Fibroblast of lung (primary cell): ENCODE measurements around the gene ERICH4. TPM values are rescaled to one million over a fixed set of nuclear protein-coding genes. Genes with fewer than 3 reads are reported as not detected.

Experiments used
- DNase-seq, 2 donors: peaks; one replicate each; pipeline versions ENCODE4 v3.0.0 to v3.0.0-alpha.2; 2010; ENCODE audit warnings: low read depth in 2 of 2
- H2AFZ ChIP-seq: 2 replicates; pipeline ENCODE4 v1.5.1; 2012; ENCODE audit warnings: low read length, control low read depth, inconsistent platforms
- H3K27ac ChIP-seq: 2 replicates; pipeline ENCODE4 v1.5.1; 2011; ENCODE audit warnings: low read length, control low read depth; ENCODE audit not compliant: insufficient read depth
- H3K27me3 ChIP-seq: 2 replicates; pipeline ENCODE4 v1.5.1; 2011; ENCODE audit warnings: mild to moderate bottlenecking, low read length; ENCODE audit not compliant: control insufficient read depth, insufficient read depth
- H3K36me3 ChIP-seq: 2 replicates; pipeline ENCODE4 v1.5.1; 2011; ENCODE audit warnings: low read length; ENCODE audit not compliant: control insufficient read depth, insufficient read depth
- H3K4me1 ChIP-seq: 2 replicates; pipeline ENCODE4 v1.5.1; 2011; ENCODE audit warnings: low read length; ENCODE audit not compliant: control insufficient read depth, insufficient read depth; ENCODE audit errors: extremely low read depth
- H3K4me2 ChIP-seq: 2 replicates; pipeline ENCODE4 v1.5.1; 2011; ENCODE audit warnings: low read length, control low read depth; ENCODE audit not compliant: insufficient read depth; ENCODE audit errors: extremely low read depth
- H3K4me3 ChIP-seq, 4 experiments: fragments of 200-600 bp in 1 of 4; sonication (generic) in 1 of 4; replicated peaks in 1 of 4; 2 replicates each; pipeline ENCODE4 v1.5.1; 2011 to 2016; ENCODE audit warnings: low read length in 4 of 4, low read depth in 3 of 4, mild to moderate bottlenecking in 3 of 4, control low read depth in 2 of 4, inconsistent platforms in 1 of 4, mixed read lengths in 1 of 4; ENCODE audit not compliant: insufficient read depth in 1 of 4; ENCODE audit errors: control extremely low read depth in 1 of 4
- H3K79me2 ChIP-seq: 2 replicates; pipeline ENCODE4 v1.5.1; 2012; ENCODE audit warnings: mild to moderate bottlenecking, low read length, inconsistent platforms; ENCODE audit not compliant: control insufficient read depth, insufficient read depth
- H3K9ac ChIP-seq: 2 replicates; pipeline ENCODE4 v1.5.1; 2011; ENCODE audit warnings: mild to moderate bottlenecking, low read length, control low read depth; ENCODE audit not compliant: insufficient read depth
- H3K9me3 ChIP-seq: 2 replicates; pipeline ENCODE4 v1.5.1; 2012; ENCODE audit warnings: low read depth, low read length; ENCODE audit not compliant: control insufficient read depth, insufficient read depth
- H4K20me1 ChIP-seq: 2 replicates; pipeline ENCODE4 v1.5.1; 2011; ENCODE audit warnings: low read length; ENCODE audit not compliant: control insufficient read depth, insufficient read depth; ENCODE audit errors: extremely low read depth
- CTCF ChIP-seq, 2 donors: IDR thresholded peaks in 1 of 2; conservative IDR thresholded peaks in 1 of 2; 1 replicate in 1 of 2; 2 replicates in 1 of 2; pipeline ENCODE4 v1.5.1; 2011 to 2012; ENCODE audit warnings: low read length in 2 of 2, control low read depth in 1 of 2, inconsistent platforms in 1 of 2, low read depth in 1 of 2, mild to moderate bottlenecking in 1 of 2
- EZH2 ChIP-seq: IDR thresholded peaks from 2 replicates; pipeline ENCODE4 v1.5.1; 2012; ENCODE audit warnings: low read length, control low read depth, mild to moderate bottlenecking; ENCODE audit errors: missing control alignments
- polyA plus RNA-seq, 2 donors: library from polyadenylated mRNA; depleted of rRNA in 1 of 2; stranded (reverse) in 1 of 2; unstranded in 1 of 2; fragments of >200 nt; gene quantifications; 2 replicates each; pipeline ENCODE4 v1.2.1, GENCODE V29; 2011 to 2012; ENCODE audit warnings: missing spikeins in 1 of 2
- total RNA-seq: library from RNA; depleted of rRNA; stranded (reverse); fragments of >200 nt; gene quantifications from 2 replicates; pipeline ENCODE4 v1.2.1, GENCODE V29; 2014

ERICH4 gene
- total and polyA plus RNA-seq, 2 donors (not counting 1 experiment from before 2014, with no cell fraction given): not detected

- TF ChIP-seq CTCF (conservative IDR thresholded peaks at IDR 0.05 in 1 of 2, IDR thresholded peaks at IDR 0.05 in 1 of 2; ENCODE audit: low read depth in 1 of 2, low read length in 2 of 2): no peak
- TF ChIP-seq EZH2: no peak
- H3K9ac ChIP-seq: no peak overlapping the region
- no peak overlapping the region for H3K4me2 ChIP-seq
- no peaks in the 10 kb centered on the region for H4K20me1 ChIP-seq
- no peaks in the 10 kb centered on the region for H3K27me3 ChIP-seq
- H3K4me3 ChIP-seq: peak overlapping the region in 2 of 4 experiments; percentile 74 to 100
- no peak for DNase-seq
- no peaks in the 10 kb centered on the region for H3K36me3 ChIP-seq
- H3K27ac ChIP-seq: no peak overlapping the region
- H3K4me1 ChIP-seq: peaks cover 4% of the 10 kb centered on the region
- H2AFZ ChIP-seq: no peak overlapping the region
- peaks cover 7% of the 10 kb centered on the region for H3K79me2 ChIP-seq
- no peaks in the 10 kb centered on the region for H3K9me3 ChIP-seq
Observed at GRCh38 chr19:41399091-41399490, 43.9 kb upstream of the ERICH4 start.

GRCh38 chr19:41399525-41399924, 43.4 kb upstream of the ERICH4 start:
- no peak for TF ChIP-seq CTCF (conservative IDR thresholded peaks at IDR 0.05 in 1 of 2, IDR thresholded peaks at IDR 0.05 in 1 of 2; ENCODE audit: low read depth in 1 of 2, low read length in 2 of 2)
- no peak for TF ChIP-seq EZH2
- H2AFZ ChIP-seq: no peak overlapping the region

GRCh38 chr19:41401483-41401882, 41.5 kb upstream of the ERICH4 start:
- H3K4me3 ChIP-seq: no peak overlapping the region
- no peak for TF ChIP-seq CTCF (conservative IDR thresholded peaks at IDR 0.05 in 1 of 2, IDR thresholded peaks at IDR 0.05 in 1 of 2; ENCODE audit: low read depth in 1 of 2, low read length in 2 of 2)
- no peak for TF ChIP-seq EZH2
- H4K20me1 ChIP-seq: no peaks in the 10 kb centered on the region
- no peaks in the 10 kb centered on the region for H3K9me3 ChIP-seq
- DNase-seq: no peak
- H3K4me1 ChIP-seq: peaks cover 4% of the 10 kb centered on the region
- no peaks in the 10 kb centered on the region for H3K27me3 ChIP-seq
- peaks cover 7% of the 10 kb centered on the region for H3K79me2 ChIP-seq
- H3K27ac ChIP-seq: no peak overlapping the region
- no peak overlapping the region for H2AFZ ChIP-seq
- no peak overlapping the region for H3K4me2 ChIP-seq
- H3K36me3 ChIP-seq: no peaks in the 10 kb centered on the region
- no peak overlapping the region for H3K9ac ChIP-seq

More at GRCh38 chr19:41399525-41399924, 43.4 kb upstream of the ERICH4 start:
- H3K27me3 ChIP-seq: no peaks in the 10 kb centered on the region
- H3K9ac ChIP-seq: no peak overlapping the region
- H3K27ac ChIP-seq: no peak overlapping the region
- H3K4me3 ChIP-seq: no peak overlapping the region
- peaks cover 4% of the 10 kb centered on the region for H3K4me1 ChIP-seq
- DNase-seq: no peak
- H3K9me3 ChIP-seq: no peaks in the 10 kb centered on the region
- H4K20me1 ChIP-seq: no peaks in the 10 kb centered on the region
- H3K79me2 ChIP-seq: peaks cover 7% of the 10 kb centered on the region
- H3K4me2 ChIP-seq: no peak overlapping the region
- H3K36me3 ChIP-seq: no peaks in the 10 kb centered on the region
